HEK293 (cell line): ENCODE data around the gene OTUB1.

Source experiments
- CTCF ChIP-seq: fragments of 450-650 bp; formaldehyde crosslinking; IDR thresholded peaks from 2 replicates; pipeline ENCODE4 v1.5.1; 2016; ENCODE audit warnings: missing biosample characterization, missing genetic modification characterization
- GLIS2 ChIP-seq: fragments of 450-650 bp; formaldehyde crosslinking; IDR thresholded peaks from 2 replicates; pipeline ENCODE4 v1.5.1; 2016; ENCODE audit warnings: missing biosample characterization, missing genetic modification characterization
- HOXD13 ChIP-seq: sonication (generic); formaldehyde crosslinking; IDR thresholded peaks from 2 replicates; pipeline ENCODE4 v1.8.0; 2022; ENCODE audit warnings: missing genetic modification reagents, borderline replicate concordance
- ZEB2 ChIP-seq: fragments of 450-650 bp; formaldehyde crosslinking; IDR thresholded peaks from 2 replicates; pipeline ENCODE4 v1.5.1; 2016; ENCODE audit warnings: missing biosample characterization, missing genetic modification characterization
- ZNF23 ChIP-seq: fragments of 450-650 bp; formaldehyde crosslinking; IDR thresholded peaks from 2 replicates; pipeline ENCODE4 v1.5.1; 2016; ENCODE audit warnings: missing biosample characterization, missing genetic modification characterization, borderline replicate concordance
- ZNF350 ChIP-seq: fragments of 450-650 bp; formaldehyde crosslinking; IDR thresholded peaks from 2 replicates; pipeline ENCODE4 v1.5.0; 2017; ENCODE audit warnings: missing biosample characterization, mild to moderate bottlenecking, missing genetic modification characterization

- TF ChIP-seq CTCF (tag by site-specific recombination) (no peak), ZNF23 (tag by site-specific recombination) (no peak), ZEB2 (tag by site-specific recombination) (no peak), ZNF350 (tag by site-specific recombination) (no peak), GLIS2 (no peak), HOXD13 (CRISPR knock-in tag) (no peak)
These were observed 24.5 kb downstream of the OTUB1 start for GRCh38 chr11:64010783-64011182.
